IPS DF 19.7 (cell line): Measurements from ENCODE around the gene NUTF2.
"Not testable (repeated sequence)": the region's sequence is repeated elsewhere in the genome, so short reads cannot be mapped to it uniquely, and the experiment has no call there.

Source experiments
- DNase-seq: peaks from one replicate; pipeline ENCODE4 v3.0.0-alpha.2; 2013; ENCODE audit warnings: low read depth, low spot score

The NUTF2 gene

GRCh38 chr16:67846320-67847063 lies at the start of gene NUTF2:
Gene NUTF2 (plus strand): TSS chr16:67846933. CDS start chr16:67865131, 18,198 bp downstream.
- peak; percentile 94 for DNase-seq

DNA sequence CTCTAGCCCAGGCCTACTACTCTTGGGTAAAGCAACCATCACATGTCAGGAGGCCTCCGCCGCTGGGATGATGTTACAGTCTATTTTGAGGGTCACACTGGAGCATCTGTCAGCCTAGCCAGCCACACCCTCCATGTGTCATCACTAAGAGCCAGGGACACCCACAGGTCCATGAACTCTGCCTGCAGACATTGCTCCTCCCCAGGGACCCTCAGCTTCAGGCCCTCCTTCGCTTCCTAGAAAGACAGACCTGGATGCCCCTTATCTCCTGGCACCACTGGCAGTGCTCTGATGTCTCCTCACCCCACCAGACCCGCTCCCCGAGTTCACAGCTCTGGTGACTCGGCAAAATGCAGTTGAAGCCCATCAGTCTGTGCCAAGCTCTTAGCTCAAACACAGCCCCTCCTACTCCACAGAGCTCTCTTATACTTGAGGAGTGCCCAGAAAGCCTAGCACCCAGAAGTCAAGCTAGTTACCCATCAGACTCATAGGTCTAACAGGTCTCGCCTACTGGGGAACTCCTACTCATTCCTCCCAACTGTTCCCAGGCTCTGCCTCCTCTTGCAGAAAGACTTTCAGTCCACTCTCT lies 46.3 kb upstream of the NUTF2 start:
- no peak for DNase-seq

DNA sequence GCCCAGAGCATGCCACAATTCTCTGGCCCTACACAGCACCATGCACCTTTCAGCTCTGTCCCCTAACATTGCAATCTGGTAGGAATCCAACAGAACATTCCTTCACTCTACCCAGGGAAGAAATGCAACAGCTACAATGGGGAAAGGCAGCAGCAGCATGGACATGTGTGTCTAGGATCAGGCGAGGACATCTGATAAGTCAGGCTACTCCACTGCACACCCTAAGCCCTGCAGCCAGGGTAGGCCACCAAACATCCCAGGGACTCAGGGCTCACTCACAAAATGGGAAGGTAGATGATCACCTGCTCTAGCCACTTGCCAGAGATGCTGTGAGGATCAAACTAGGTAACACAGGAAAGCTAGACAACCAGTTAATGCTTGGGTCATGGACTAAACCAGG lies 45.5 kb upstream of the NUTF2 start:
- no peak for DNase-seq

DNA sequence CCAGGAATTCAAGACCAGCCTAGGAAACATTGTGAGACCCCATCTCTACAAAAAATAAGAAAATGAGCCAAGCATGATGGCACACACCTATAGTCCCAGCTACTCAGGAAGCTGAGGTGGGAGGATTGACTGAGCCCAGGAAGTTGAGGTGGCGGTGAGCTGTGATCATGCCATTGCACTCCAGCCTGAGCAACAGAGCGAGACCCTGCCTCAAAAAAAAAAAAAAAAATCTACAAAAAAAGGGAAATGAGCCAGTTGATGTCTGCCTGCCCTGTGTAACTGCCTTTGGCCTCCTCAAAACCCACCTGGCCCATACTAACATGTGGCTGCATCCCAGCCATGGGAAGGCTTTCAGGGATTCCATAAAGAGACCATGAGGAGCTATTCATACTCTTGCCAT lies 44.9 kb upstream of the NUTF2 start:
- no peak for DNase-seq

DNA sequence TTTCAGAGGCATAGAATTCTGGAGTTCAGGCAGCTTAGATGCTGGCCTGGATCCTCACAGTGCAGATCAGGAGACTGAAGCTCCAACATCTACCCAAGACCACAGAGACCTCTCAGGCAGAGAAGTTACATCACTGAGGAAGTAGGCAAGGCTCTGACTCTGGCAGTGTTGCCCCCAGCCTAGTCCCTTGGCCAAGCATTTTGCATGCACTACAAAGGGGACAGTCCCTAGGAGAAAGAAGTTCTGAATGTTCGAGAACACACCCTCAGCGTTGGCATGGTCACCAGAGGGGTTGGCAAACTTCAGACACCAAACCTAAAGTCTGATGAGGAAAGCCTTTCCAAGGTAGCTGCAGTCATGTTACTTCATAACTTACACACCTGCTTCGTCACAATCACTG lies 42.8 kb upstream of the NUTF2 start:
- DNase-seq: no peak

DNA sequence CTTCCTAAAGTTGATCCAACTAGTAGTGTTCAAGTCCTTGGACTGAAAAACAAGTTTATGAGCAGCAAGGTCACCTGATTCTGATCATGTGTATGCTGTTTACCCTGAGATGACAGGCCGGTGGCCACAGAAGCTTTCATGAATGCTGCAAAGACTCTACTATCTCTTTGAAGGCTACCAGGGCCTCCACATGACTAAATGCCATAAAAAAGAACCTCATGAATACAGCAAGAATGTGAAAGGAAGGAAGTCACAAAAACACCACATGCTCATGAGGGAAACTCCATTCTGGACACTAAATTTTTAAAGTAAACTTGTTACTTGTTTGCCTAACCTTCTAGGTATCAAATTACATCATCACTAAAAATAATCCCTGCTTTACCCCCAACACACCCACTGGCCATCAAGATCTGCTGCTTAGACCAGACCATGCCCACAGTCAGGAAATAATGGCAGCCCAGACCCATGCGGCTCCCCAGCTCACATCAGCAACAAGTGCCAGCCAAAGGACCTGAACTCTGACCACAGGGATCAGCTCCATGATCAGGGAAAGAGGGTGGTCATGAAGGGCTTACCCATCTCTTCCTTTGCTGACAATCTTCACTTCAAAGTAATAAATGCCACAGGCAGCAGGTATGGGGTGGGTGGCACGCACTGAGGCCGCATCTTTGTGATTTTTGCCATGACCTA lies 41.7 kb upstream of the NUTF2 start:
- DNase-seq: no peak

GRCh38 chr16:67805718-67806427 lies 40.9 kb upstream of the NUTF2 start:
- DNase-seq: no peak

DNA sequence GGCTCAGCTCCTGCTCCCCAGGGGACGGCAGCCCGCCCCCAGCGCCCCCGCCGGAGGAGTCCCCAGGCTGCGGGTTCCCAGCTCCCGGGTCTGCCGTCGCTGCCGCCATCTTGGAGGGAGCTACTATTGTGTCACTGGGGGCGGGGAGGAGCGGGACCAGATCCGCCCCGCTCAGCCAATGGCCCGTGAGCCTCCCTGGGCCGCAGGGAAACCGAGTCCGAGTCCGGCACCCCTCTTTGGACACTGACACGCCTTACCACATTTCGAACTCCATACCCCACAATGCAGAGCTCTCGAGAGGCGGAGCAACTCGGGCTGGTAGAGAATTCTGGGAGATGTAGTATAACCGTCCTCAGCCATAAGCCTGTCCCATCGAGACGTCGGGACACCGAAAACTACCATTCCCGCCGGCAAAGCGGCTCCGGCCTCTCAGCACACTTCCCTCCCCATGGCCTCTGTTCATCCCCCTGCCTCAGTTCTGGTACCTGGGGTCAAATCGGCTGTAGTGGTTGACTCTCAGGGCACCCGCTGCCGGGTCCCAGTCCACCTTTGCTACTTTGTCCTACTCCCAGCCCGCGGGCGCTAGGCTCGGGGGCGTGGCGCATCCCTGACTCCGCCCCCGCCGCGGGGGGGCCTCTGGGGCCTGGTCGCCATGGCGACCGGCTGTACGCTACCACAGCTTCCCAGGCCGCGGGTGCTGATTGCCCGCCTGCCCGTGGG lies 40.1 kb upstream of the NUTF2 start, which contains the start of the genes RANBP10 and TSNAXIP1:
Gene RANBP10, minus strand, starts transcription at position 133 of the 720 bp plus-strand sequence. Its CDS starts 24 bp downstream, at position 109.
Gene TSNAXIP1, plus strand, starts transcription at position 462 of the 720 bp plus-strand sequence. CDS start 261 bp downstream, outside the sequence.
- DNase-seq: peak; percentile 99

DNA sequence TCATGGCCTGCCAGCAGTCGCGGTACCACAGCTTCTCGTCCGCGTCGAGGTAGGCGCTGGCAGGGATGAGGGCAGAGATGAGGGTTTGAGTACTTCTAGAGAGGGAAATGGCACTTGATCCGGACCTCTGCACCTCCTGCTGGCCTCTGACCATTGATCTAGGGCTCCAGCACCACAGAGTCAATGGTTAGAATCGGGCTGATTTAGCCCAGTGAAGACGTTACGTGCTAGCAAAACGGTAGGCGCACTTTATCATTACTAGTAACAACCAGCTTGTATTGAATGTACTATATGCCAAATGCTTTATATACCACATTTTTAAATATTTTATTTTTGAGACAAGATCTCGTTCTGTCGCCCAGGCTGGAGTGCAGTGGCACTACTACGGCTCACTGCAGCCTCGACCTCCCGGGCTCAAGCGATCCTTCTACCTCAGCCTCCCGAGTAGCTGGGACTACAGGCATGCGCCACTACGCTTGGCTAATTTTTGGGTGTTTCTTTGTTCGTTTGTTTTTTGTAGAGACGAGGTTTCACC lies 39.5 kb upstream of the NUTF2 start:
- no peak for DNase-seq

DNA sequence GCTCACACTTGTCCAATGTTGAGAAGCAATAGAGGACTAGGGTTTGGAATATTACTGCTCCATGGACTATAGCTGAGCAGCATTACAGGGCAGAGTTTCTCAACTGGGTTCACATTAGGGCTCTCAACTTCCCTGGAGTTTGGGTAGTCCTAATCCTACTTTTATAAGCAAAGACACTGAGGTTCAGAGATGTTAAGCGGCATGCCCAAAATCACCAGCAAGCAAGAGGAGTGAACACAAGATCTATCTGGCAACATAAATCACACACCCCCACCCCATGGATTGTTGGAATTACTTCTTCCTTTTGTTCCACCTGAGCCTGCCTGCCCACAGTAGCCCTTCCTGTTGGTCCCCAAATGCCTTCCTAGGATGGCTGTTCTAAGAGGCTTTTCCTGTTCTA lies 34.8 kb upstream of the NUTF2 start:
- DNase-seq: no peak

DNA sequence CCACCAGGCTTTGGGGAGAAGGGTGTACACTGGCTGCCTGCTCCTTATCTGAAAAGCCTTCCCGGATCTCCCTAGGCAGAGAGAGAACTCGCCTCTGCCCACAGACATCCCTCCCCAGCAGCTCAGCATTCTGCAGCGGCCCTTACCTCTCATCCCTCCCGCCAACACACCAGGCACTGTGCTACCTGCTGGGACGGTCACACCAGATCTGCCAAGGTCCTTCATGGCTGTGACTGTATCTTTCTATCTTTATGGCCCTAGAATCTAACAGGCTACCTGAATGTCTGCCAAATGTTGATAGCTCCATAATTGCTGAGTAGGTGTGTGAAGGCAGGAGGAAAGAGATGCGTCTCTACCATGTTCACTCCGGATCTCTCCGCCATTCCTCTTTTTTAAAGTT lies 32.2 kb upstream of the NUTF2 start:
- no peak for DNase-seq

- no peak for DNase-seq
Observed at GRCh38 chr16:67820608-67821259, 26.0 kb upstream of the NUTF2 start.

DNA sequence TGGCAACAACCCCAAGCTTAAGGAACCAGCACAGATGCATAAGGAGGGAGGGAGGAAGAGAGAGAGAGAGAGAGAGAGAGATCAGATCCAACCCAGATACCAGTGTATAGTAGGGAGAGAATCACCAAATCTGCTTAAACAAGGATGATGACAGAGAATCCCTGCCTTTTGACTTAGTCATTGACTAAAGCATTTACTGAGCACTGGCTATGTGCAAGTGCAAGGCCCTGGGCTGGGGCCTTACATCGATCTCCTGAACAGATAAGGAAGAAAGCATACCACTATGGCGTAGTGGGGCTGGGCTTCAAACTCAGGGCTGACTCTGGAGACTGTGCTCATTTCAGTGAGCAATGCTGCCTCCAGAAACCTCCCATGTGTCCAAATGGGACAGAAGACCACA lies 24.2 kb upstream of the NUTF2 start:
- no peak for DNase-seq

DNA sequence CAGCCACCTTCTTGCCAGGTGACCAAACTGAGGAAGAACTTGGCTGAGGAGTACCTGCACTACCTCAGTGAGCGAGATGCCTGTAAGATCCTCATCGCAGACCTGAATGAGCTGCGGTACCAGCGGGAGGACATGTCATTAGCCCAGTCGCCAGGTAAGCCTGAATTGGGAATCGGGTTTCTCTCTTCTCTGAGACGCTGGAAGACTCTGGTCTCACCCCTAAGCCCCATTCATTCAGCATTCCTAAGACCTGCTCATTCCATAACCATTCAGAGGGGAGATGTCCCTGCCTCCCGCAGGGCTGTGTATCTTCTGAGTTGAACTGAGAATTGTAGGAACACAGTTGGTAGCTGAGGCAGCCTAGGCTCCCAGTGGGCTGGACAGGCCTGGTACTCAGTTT lies 21.6 kb upstream of the NUTF2 start:
- no peak for DNase-seq

DNA sequence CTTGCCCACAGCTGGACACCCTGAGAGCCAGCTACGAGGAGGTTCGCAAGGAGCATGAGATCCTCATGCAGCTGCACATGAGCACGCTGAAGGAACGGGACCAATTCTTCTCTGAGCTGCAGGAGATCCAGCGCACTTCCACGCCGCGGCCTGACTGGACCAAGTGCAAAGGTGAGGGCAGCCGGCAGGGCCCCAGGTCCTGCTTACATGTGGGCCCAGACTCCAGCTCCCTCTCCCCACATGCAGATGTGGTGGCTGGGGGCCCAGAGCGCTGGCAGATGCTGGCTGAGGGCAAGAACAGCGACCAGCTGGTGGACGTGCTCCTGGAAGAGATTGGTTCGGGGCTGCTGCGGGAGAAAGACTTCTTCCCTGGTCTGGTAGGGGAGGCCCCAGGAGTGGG lies 20.8 kb upstream of the NUTF2 start:
- DNase-seq: no peak

- no peak for DNase-seq
Observed at GRCh38 chr16:67828651-67829050, 18.1 kb upstream of the NUTF2 start.

- DNase-seq: no peak
Observed at GRCh38 chr16:67833030-67833414, 13.7 kb upstream of the NUTF2 start.

DNA sequence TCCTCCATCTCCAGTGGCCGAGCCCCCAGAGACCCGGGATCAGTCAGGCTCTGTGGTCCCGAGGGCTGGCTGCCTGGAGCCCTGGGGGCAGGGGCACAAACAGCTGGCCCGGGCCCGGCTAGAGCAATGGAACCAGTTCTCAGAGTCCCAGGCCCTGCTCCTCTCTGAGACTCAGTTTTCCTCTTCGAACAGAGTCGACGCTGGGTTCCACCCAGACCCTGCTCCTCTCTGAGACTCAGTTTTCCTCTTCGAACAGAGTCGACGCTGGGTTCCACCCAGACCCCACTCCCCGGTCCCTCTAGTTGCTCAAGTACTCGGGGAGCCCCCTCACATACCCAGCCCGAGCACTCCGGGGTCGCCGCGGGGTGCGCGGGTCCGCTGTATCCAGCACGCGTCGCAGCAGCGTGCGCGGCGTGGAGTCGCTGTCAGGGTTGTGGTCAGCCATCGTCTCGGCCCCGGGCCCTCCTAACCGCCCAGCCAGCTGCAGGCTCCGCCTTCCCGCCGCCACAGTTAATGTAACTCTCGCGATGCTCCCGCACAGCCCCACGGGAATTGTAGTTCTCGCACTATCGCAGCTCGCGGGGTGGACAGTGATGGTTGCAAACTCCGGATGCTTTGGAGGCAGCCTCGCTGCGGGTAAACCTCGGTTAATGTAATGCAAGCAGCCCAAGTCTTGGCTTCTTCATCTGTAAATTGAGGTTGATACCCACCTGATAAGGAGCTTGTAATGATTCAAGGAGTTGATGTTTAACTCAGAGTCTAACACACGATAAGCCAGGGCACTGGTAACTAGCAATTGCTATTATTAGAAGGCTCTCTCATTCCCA lies 13.1 kb upstream of the NUTF2 start:
- DNase-seq: no peak

GRCh38 chr16:67834242-67834614 lies 12.5 kb upstream of the NUTF2 start:
- no peak for DNase-seq

GRCh38 chr16:67837190-67837589 lies 9.5 kb upstream of the NUTF2 start:
- DNase-seq: not testable (repeated sequence)
